Neuron (in vitro differentiated cells): Measurements from ENCODE around the gene LILRB4.
"Not testable (repeated sequence)": the region's sequence is repeated elsewhere in the genome, so short reads cannot be mapped to it uniquely, and the experiment has no call there.

ENCODE experiments used
- H2AFZ ChIP-seq: one replicate; pipeline ENCODE4 v1.6.1; 2013; ENCODE audit warnings: low read depth, mild to moderate bottlenecking, inconsistent platforms, low read length, moderate library complexity
- H3K27me3 ChIP-seq: one replicate; pipeline ENCODE4 v1.6.1; 2013; ENCODE audit warnings: low read length; ENCODE audit not compliant: insufficient read depth
- H3K36me3 ChIP-seq: one replicate; pipeline ENCODE4 v1.6.1; 2013; ENCODE audit warnings: low read length; ENCODE audit not compliant: insufficient read depth
- H3K4me1 ChIP-seq: one replicate; pipeline ENCODE4 v1.6.1; 2013; ENCODE audit warnings: low read length; ENCODE audit not compliant: insufficient read depth
- H3K4me3 ChIP-seq: 2 replicates; pipeline ENCODE4 v1.5.1; 2013; ENCODE audit warnings: mild to moderate bottlenecking, low read length, moderate library complexity
- H3K9me3 ChIP-seq: one replicate; pipeline ENCODE4 v1.6.1; 2013; ENCODE audit warnings: low read length

LILRB4 gene

GRCh38 chr19:54632517-54632916, 30.3 kb upstream of the LILRB4 start:
- not testable (repeated sequence) for H3K36me3 ChIP-seq, H3K4me1 ChIP-seq, H3K9me3 ChIP-seq, H3K4me3 ChIP-seq, H2AFZ ChIP-seq
- H3K27me3 ChIP-seq = peaks cover 13% of the 10 kb centered on the region

GRCh38 chr19:54633401-54633800, 29.4 kb upstream of the LILRB4 start:
- H3K4me3 ChIP-seq = no peak overlapping the region
- H3K27me3 ChIP-seq = peaks cover 13% of the 10 kb centered on the region
- H3K9me3 ChIP-seq = no peaks in the 10 kb centered on the region
- H3K4me1 ChIP-seq = no peaks in the 10 kb centered on the region
- no peaks in the 10 kb centered on the region for H3K36me3 ChIP-seq
- no peak overlapping the region for H2AFZ ChIP-seq

GRCh38 chr19:54636081-54636480, 26.7 kb upstream of the LILRB4 start:
- not testable (repeated sequence) for H2AFZ ChIP-seq, H3K27me3 ChIP-seq, H3K36me3 ChIP-seq, H3K9me3 ChIP-seq, H3K4me3 ChIP-seq, H3K4me1 ChIP-seq

- no peaks in the 10 kb centered on the region for H3K9me3 ChIP-seq
- no peaks in the 10 kb centered on the region for H3K36me3 ChIP-seq
- no peak overlapping the region for H3K4me3 ChIP-seq
- H2AFZ ChIP-seq = no peak overlapping the region
- H3K27me3 ChIP-seq = peaks cover 4% of the 10 kb centered on the region
- H3K4me1 ChIP-seq = no peaks in the 10 kb centered on the region
Measured at GRCh38 chr19:54638683-54639082, 24.1 kb upstream of the LILRB4 start.

- H3K4me1 ChIP-seq, H3K36me3 ChIP-seq, H2AFZ ChIP-seq, H3K9me3 ChIP-seq, H3K27me3 ChIP-seq, H3K4me3 ChIP-seq: not testable (repeated sequence)
Measured at GRCh38 chr19:54642953-54643352, 19.8 kb upstream of the LILRB4 start.

GRCh38 chr19:54643583-54643982, 19.2 kb upstream of the LILRB4 start:
- H3K9me3 ChIP-seq, H3K36me3 ChIP-seq, H3K4me3 ChIP-seq, H2AFZ ChIP-seq, H3K4me1 ChIP-seq, H3K27me3 ChIP-seq: not testable (repeated sequence)

- Histone ChIP-seq H2AFZ (no peak overlapping the region), H3K9me3 (no peaks in the 10 kb centered on the region), H3K36me3 (no peaks in the 10 kb centered on the region), H3K4me3 (no peak overlapping the region), H3K4me1 (no peaks in the 10 kb centered on the region), H3K27me3 (peaks cover 7% of the 10 kb centered on the region)
Measured at GRCh38 chr19:54644056-54644455, 18.7 kb upstream of the LILRB4 start.

GRCh38 chr19:54646331-54646841, 16.4 kb upstream of the LILRB4 start:
- H3K36me3 ChIP-seq = no peaks in the 10 kb centered on the region
- H2AFZ ChIP-seq = no peak overlapping the region
- no peaks in the 10 kb centered on the region for H3K9me3 ChIP-seq
- H3K4me3 ChIP-seq = no peak overlapping the region
- H3K27me3 ChIP-seq = peaks cover 7% of the 10 kb centered on the region
- no peaks in the 10 kb centered on the region for H3K4me1 ChIP-seq

- Histone ChIP-seq H3K9me3 (no peaks in the 10 kb centered on the region), H3K27me3 (peaks cover 7% of the 10 kb centered on the region), H3K4me1 (no peaks in the 10 kb centered on the region), H3K36me3 (no peaks in the 10 kb centered on the region), H2AFZ (no peak overlapping the region), H3K4me3 (no peak overlapping the region)
Measured at GRCh38 chr19:54648129-54648528, 14.7 kb upstream of the LILRB4 start.

GRCh38 chr19:54650108-54650655, 12.6 kb upstream of the LILRB4 start:
- Histone ChIP-seq H3K9me3 (no peaks in the 10 kb centered on the region), H3K4me3 (no peak overlapping the region), H2AFZ (no peak overlapping the region), H3K27me3 (peaks cover 7% of the 10 kb centered on the region), H3K36me3 (no peaks in the 10 kb centered on the region), H3K4me1 (peaks cover 4% of the 10 kb centered on the region)

- Histone ChIP-seq H2AFZ (no peak overlapping the region), H3K9me3 (no peaks in the 10 kb centered on the region), H3K27me3 (peaks cover 4% of the 10 kb centered on the region), H3K4me1 (peaks cover 4% of the 10 kb centered on the region), H3K36me3 (no peaks in the 10 kb centered on the region), H3K4me3 (no peak overlapping the region)
Measured at GRCh38 chr19:54653181-54653809, 9.5 kb upstream of the LILRB4 start.

- Histone ChIP-seq H3K36me3 (no peaks in the 10 kb centered on the region), H3K27me3 (no peaks in the 10 kb centered on the region), H3K4me1 (peaks cover 4% of the 10 kb centered on the region), H3K4me3 (no peak overlapping the region), H2AFZ (no peak overlapping the region), H3K9me3 (no peaks in the 10 kb centered on the region)
Measured at GRCh38 chr19:54654447-54655321, 8.1 kb upstream of the LILRB4 start.

- no peak overlapping the region for H2AFZ ChIP-seq
- H3K27me3 ChIP-seq = no peaks in the 10 kb centered on the region
- H3K4me3 ChIP-seq = no peak overlapping the region
- peaks cover 4% of the 10 kb centered on the region for H3K4me1 ChIP-seq
- no peaks in the 10 kb centered on the region for H3K36me3 ChIP-seq
- no peaks in the 10 kb centered on the region for H3K9me3 ChIP-seq
Measured at GRCh38 chr19:54659300-54659699, 3.5 kb upstream of the LILRB4 start.
